ENCODE data around the gene SOX13.
A peak's percentile ranks its signal among the peaks of the same experiment; 100 is the strongest.

Gene SOX13

GRCh38 chr1:204127597-204128242, 54.8 kb downstream of the SOX13 start:
- Histone ChIP-seq H3K9me3 (ENCODE audit: insufficient read depth, low read length) (no peaks in the 10 kb centered on the region), H3K27me3 (ENCODE audit: insufficient read depth, insufficient read length) (no peaks in the 10 kb centered on the region), H3K9ac (ENCODE audit: insufficient read length, low read depth) (no peak overlapping the region), H3K36me3 (ENCODE audit: insufficient read depth, insufficient read length, low read length) (peaks cover 59% of the 10 kb centered on the region), H3K4me1 (ENCODE audit: insufficient read depth, insufficient read length) (peaks cover 43% of the 10 kb centered on the region), H3K4me3 (ENCODE audit: insufficient read length, low read depth) (no peak overlapping the region)
- peak; percentile 70 for DNase-seq (ENCODE audit: low read depth, low spot score)
- no peak for TF ChIP-seq YY1 (IDR thresholded peaks at IDR 0.05; ENCODE audit: insufficient read depth, insufficient read length)
- no peak for TF ChIP-seq ZNF274 (IDR thresholded peaks at IDR 0.05; ENCODE audit: low read depth, low read length)
- TF ChIP-seq SUZ12 (IDR thresholded peaks at IDR 0.05; ENCODE audit: extremely low read depth, insufficient read depth, insufficient read length): no peak

DNA sequence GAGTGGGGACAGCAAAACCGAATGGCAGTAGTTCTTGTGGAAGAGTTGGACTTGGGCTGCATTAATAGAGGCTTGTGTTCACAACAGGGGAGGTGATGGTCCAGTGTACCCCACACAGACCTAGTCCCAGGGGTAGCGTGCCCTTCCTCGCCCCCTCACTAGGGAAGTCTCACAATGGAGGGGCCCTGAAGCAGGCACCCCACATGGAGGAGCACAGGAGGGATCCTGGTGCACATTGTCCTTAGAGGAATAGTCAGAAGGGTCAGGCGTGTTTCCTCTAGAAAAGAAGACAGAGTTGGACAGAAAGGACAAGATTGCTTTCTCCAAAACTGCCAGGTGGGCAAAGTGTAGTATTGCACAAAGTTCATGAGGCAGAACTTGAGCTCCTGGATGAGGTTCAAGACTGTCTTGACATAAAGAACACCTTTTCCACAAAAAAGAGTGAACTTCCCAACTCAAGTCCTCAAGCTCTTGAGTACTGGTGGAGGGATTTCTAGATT, 55.6 kb downstream of the SOX13 start:
- DNase-seq (ENCODE audit: low read depth, low spot score): no peak
- no peaks in the 10 kb centered on the region for H3K9me3 ChIP-seq (ENCODE audit: insufficient read depth, low read length)
- no peaks in the 10 kb centered on the region for H3K27me3 ChIP-seq (ENCODE audit: insufficient read depth, insufficient read length)
- peaks cover 37% of the 10 kb centered on the region for H3K4me1 ChIP-seq (ENCODE audit: insufficient read depth, insufficient read length)
- H3K4me3 ChIP-seq (ENCODE audit: insufficient read length, low read depth): no peak overlapping the region
- TF ChIP-seq SUZ12 (IDR thresholded peaks at IDR 0.05; ENCODE audit: extremely low read depth, insufficient read depth, insufficient read length): no peak
- TF ChIP-seq YY1 (IDR thresholded peaks at IDR 0.05; ENCODE audit: insufficient read depth, insufficient read length): no peak
- TF ChIP-seq ZNF274 (IDR thresholded peaks at IDR 0.05; ENCODE audit: low read depth, low read length): no peak
- peaks cover 51% of the 10 kb centered on the region for H3K36me3 ChIP-seq (ENCODE audit: insufficient read depth, insufficient read length, low read length)
- no peak overlapping the region for H3K9ac ChIP-seq (ENCODE audit: insufficient read length, low read depth)

GRCh38 chr1:204128964-204129896, 56.3 kb downstream of the SOX13 start:
- no peak for TF ChIP-seq SUZ12 (IDR thresholded peaks at IDR 0.05; ENCODE audit: extremely low read depth, insufficient read depth, insufficient read length)
- TF ChIP-seq YY1 (IDR thresholded peaks at IDR 0.05; ENCODE audit: insufficient read depth, insufficient read length): no peak
- TF ChIP-seq ZNF274 (IDR thresholded peaks at IDR 0.05; ENCODE audit: low read depth, low read length): no peak
- Histone ChIP-seq H3K9me3 (ENCODE audit: insufficient read depth, low read length) (no peaks in the 10 kb centered on the region), H3K4me3 (ENCODE audit: insufficient read length, low read depth) (peak overlapping the region; percentile 0), H3K27me3 (ENCODE audit: insufficient read depth, insufficient read length) (no peaks in the 10 kb centered on the region), H3K4me1 (ENCODE audit: insufficient read depth, insufficient read length) (peaks cover 31% of the 10 kb centered on the region), H3K36me3 (ENCODE audit: insufficient read depth, insufficient read length, low read length) (peaks cover 49% of the 10 kb centered on the region), H3K9ac (ENCODE audit: insufficient read length, low read depth) (peak overlapping the region; percentile 62)
- DNase-seq (ENCODE audit: low read depth, low spot score): peak; percentile 75

DNA sequence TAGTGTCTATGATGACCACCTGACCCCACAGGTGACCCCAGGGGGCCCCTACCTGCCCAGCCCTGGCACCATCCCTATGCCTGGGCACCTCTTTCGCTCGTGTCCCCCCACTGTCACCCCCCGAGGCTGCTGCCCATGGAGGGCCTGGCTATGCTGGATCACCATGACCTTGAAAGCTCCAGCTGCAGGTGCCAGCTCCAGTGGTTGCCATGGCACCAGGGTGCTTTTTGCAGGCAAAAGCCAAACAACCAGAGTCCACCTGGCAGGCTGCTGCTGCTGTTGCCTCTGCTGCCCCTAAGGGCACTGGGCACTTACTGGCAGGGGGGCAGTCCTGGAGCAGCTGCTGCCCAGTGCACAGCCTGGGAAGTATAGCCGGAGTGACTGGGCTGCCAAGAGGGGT, 57.3 kb downstream of the SOX13 start:
- no peak for DNase-seq (ENCODE audit: low read depth, low spot score)
- Histone ChIP-seq H3K4me1 (ENCODE audit: insufficient read depth, insufficient read length) (peaks cover 30% of the 10 kb centered on the region), H3K27me3 (ENCODE audit: insufficient read depth, insufficient read length) (no peaks in the 10 kb centered on the region), H3K36me3 (ENCODE audit: insufficient read depth, insufficient read length, low read length) (peaks cover 50% of the 10 kb centered on the region), H3K9ac (ENCODE audit: insufficient read length, low read depth) (peak overlapping the region; percentile 44), H3K9me3 (ENCODE audit: insufficient read depth, low read length) (no peaks in the 10 kb centered on the region), H3K4me3 (ENCODE audit: insufficient read length, low read depth) (no peak overlapping the region)
- no peak for TF ChIP-seq SUZ12 (IDR thresholded peaks at IDR 0.05; ENCODE audit: extremely low read depth, insufficient read depth, insufficient read length)
- no peak for TF ChIP-seq ZNF274 (IDR thresholded peaks at IDR 0.05; ENCODE audit: low read depth, low read length)
- no peak for TF ChIP-seq YY1 (IDR thresholded peaks at IDR 0.05; ENCODE audit: insufficient read depth, insufficient read length)

DNA sequence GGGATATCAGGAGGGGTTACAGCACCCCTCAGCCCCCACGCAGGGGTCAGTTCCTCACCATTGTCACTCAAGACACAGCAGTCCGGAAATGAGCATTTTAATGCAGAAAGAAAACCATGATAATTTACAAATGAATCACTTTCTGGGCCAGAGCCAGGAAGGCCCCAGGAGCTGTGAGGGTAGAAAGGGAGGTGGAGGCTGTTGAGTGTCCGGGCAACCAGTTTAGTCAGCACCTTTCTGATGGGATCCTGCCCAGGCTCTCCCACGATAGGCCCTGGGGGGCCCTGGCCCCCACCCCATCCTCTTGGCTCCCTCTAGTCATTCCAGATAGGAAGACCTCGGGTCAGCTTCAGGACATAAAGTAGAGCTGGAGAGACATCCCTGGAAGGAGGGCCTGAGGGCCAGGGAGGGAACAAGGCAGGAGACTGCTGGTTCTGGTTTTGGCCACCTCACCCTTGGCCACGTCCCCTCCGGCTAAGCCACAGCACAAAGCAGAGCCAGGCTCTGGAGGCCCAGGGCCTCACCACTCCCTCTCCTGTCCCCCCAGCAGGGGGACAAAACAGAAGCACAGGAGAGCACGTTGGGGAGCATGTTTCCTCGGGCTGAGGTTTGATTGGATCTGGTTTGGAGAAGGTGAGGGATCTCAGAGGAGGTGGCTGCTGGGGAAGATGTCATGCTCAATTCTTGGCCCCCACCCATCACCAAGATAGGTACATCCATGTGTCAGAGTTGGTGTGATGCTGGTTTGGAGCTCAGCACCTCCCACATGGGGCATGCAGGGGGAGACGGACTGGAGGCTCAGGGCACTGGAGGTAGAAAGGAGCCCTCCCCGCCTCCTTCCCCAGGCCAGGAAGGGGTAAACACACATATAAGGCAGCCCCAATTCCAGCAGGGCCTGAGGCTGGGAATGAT, 58.3 kb downstream of the SOX13 start:
- Histone ChIP-seq H3K27me3 (ENCODE audit: insufficient read depth, insufficient read length) (no peaks in the 10 kb centered on the region), H3K4me1 (ENCODE audit: insufficient read depth, insufficient read length) (peaks cover 30% of the 10 kb centered on the region), H3K4me3 (ENCODE audit: insufficient read length, low read depth) (no peak overlapping the region), H3K9me3 (ENCODE audit: insufficient read depth, low read length) (no peaks in the 10 kb centered on the region), H3K9ac (ENCODE audit: insufficient read length, low read depth) (no peak overlapping the region), H3K36me3 (ENCODE audit: insufficient read depth, insufficient read length, low read length) (peaks cover 47% of the 10 kb centered on the region)
- no peak for TF ChIP-seq ZNF274 (IDR thresholded peaks at IDR 0.05; ENCODE audit: low read depth, low read length)
- no peak for TF ChIP-seq YY1 (IDR thresholded peaks at IDR 0.05; ENCODE audit: insufficient read depth, insufficient read length)
- no peak for DNase-seq (ENCODE audit: low read depth, low spot score)

- H3K4me1 ChIP-seq (ENCODE audit: insufficient read depth, insufficient read length): peaks cover 29% of the 10 kb centered on the region
- H3K36me3 ChIP-seq (ENCODE audit: insufficient read depth, insufficient read length, low read length): peaks cover 43% of the 10 kb centered on the region
- no peaks in the 10 kb centered on the region for H3K27me3 ChIP-seq (ENCODE audit: insufficient read depth, insufficient read length)
- no peak for TF ChIP-seq ZNF274 (IDR thresholded peaks at IDR 0.05; ENCODE audit: low read depth, low read length)
- TF ChIP-seq YY1 (IDR thresholded peaks at IDR 0.05; ENCODE audit: insufficient read depth, insufficient read length): no peak
- no peak for TF ChIP-seq SUZ12 (IDR thresholded peaks at IDR 0.05; ENCODE audit: extremely low read depth, insufficient read depth, insufficient read length)
- H3K9me3 ChIP-seq (ENCODE audit: insufficient read depth, low read length): no peaks in the 10 kb centered on the region
- DNase-seq (ENCODE audit: low read depth, low spot score): no peak
- H3K9ac ChIP-seq (ENCODE audit: insufficient read length, low read depth): no peak overlapping the region
- no peak overlapping the region for H3K4me3 ChIP-seq (ENCODE audit: insufficient read length, low read depth)
Observed at GRCh38 chr1:204131978-204132377, 59.1 kb downstream of the SOX13 start.
